HEK293 (cell line): ENCODE data around the gene CORO2B.

ENCODE experiments used
- PBX3 ChIP-seq: sonication (generic); formaldehyde crosslinking; IDR thresholded peaks from 2 replicates; pipeline ENCODE4 v1.8.1; 2022; ENCODE audit warnings: mild to moderate bottlenecking, moderate library complexity, missing genetic modification reagents
- ZNF510 ChIP-seq: fragments of 450-650 bp; formaldehyde crosslinking; IDR thresholded peaks from 2 replicates; pipeline ENCODE4 v1.5.1; 2018; ENCODE audit warnings: mild to moderate bottlenecking, missing genetic modification characterization, missing biosample characterization; ENCODE audit not compliant: insufficient replicate concordance

- TF ChIP-seq PBX3 (CRISPR knock-in tag) (no peak), ZNF510 (tag by site-specific recombination) (no peak)
Observed at GRCh38 chr15:68658641-68659358, 80.0 kb downstream of the CORO2B start.
